Measurements from ENCODE around the gene FADS6. TPM values are rescaled to one million over a fixed set of nuclear protein-coding genes. Genes with fewer than 3 reads are reported as not detected.
A peak's percentile ranks its signal among the peaks of the same experiment; 100 is the strongest.

The FADS6 gene
- total and polyA plus RNA-seq, 3 donors from 2014 or later: 0.95 to 2.0 (median 1.4) TPM

- Histone ChIP-seq H3K4me1 (no peaks in the 10 kb centered on the region), H3K36me3 (ENCODE audit: low read depth, missing control alignments) (no peaks in the 10 kb centered on the region), H3K27me3 (no peaks in the 10 kb centered on the region), H3K9me3 (no peaks in the 10 kb centered on the region), H3K27ac (no peak overlapping the region), H3K4me3 (no peak overlapping the region)
- DNase-seq: no peak
- 69 to 73% methylated on average over 9 of the region's 9 CpGs for WGBS, 2 donors
- intact Hi-C loops (cut with DNase I; ENCODE audit: low total_unique reads): no loop called here
- TF ChIP-seq CTCF (IDR thresholded peaks at IDR 0.05) (no peak), POLR2A (IDR thresholded peaks at IDR 0.05) (no peak)
Measured at GRCh38 chr17:74848656-74849399, 44.6 kb downstream of the FADS6 start.

- no peaks in the 10 kb centered on the region for H3K9me3 ChIP-seq
- H3K4me3 ChIP-seq: no peak overlapping the region
- H3K27me3 ChIP-seq: no peaks in the 10 kb centered on the region
- no peak overlapping the region for H3K27ac ChIP-seq
- no peak for DNase-seq
- 94 to 95% methylated on average over 16 of the region's 16 CpGs for WGBS, 2 donors
- H3K4me1 ChIP-seq: peaks cover 8% of the 10 kb centered on the region
- no peaks in the 10 kb centered on the region for H3K36me3 ChIP-seq (ENCODE audit: low read depth, missing control alignments)
- intact Hi-C loops (cut with DNase I; ENCODE audit: low total_unique reads): no loop called here
- TF ChIP-seq POLR2A (IDR thresholded peaks at IDR 0.05) (no peak), CTCF (IDR thresholded peaks at IDR 0.05) (no peak)
Measured at GRCh38 chr17:74846621-74847020, 46.8 kb downstream of the FADS6 start.

DNA sequence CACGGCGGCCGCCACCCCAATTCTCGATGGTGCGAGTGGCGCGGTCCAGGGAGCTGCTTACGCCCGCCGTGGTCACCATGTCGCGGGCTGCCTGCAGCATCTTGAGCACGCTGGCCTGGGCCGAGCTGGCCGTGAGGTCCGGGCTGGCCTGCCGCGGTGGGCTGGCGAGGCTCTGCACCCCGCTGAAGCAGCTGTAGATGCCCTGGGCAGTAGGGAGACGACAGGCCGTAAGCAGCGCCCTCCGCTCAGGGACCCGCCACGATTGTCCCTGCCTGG, 50.1 kb downstream of the FADS6 start:
- no peak for DNase-seq
- intact Hi-C loops (cut with DNase I; ENCODE audit: low total_unique reads): no loop called here
- H3K9me3 ChIP-seq: no peaks in the 10 kb centered on the region
- peaks cover 20% of the 10 kb centered on the region for H3K4me1 ChIP-seq
- WGBS, 2 donors: 40 to 67% methylated on average over 8 to 14 of the region's 26 CpGs
- H3K36me3 ChIP-seq (ENCODE audit: low read depth, missing control alignments): no peaks in the 10 kb centered on the region
- no peak overlapping the region for H3K27ac ChIP-seq
- peak overlapping the region in 1 of 2 donors; percentile 18 for H3K4me3 ChIP-seq
- TF ChIP-seq POLR2A (IDR thresholded peaks at IDR 0.05) (no peak), CTCF (IDR thresholded peaks at IDR 0.05) (no peak)
- no peaks in the 10 kb centered on the region for H3K27me3 ChIP-seq

DNA sequence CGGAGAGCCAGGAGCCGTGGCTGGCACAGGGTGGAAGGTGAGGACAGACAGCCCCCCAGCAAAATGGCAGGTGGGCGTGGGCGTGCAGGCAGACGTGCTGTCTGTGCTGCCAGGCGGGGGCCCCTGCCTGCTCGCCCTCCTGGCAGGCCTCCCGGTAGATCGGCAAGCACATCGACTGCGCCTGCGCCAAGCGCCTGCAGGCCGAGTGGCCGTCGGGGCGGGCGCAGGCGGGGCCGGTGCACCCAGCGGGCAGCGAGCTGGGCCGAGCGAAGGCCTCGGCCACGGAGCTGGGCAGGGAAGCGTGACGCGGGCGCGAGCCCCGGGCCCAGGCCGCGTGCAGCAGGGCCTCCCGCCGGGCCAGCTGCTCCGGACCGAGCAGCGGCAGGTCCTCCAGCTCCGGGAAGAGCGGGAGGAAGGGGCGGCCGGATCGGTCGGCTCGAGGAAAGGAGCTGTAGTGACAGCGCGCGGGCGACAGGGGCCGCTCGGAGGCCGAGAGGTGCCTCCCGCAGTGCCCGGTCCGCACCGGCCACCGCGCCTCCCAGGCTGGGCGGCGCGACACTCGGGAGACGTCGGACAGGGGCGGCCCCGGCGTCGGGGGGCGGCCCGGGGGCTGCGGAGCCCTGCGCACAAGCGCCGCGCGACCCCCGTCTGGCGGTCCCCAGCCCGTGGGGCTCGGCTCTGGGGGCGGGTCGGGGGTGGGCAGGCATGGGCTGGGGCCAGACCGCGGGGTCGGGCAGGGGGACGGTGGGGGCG, 50.7 kb downstream of the FADS6 start:
- TF ChIP-seq CTCF (IDR thresholded peaks at IDR 0.05) (peak; percentile 34 to 45 (median 38)), POLR2A (IDR thresholded peaks at IDR 0.05) (no peak)
- H3K36me3 ChIP-seq (ENCODE audit: low read depth, missing control alignments): no peaks in the 10 kb centered on the region
- H3K4me1 ChIP-seq: peaks cover 20% of the 10 kb centered on the region
- intact Hi-C loops (cut with DNase I; ENCODE audit: low total_unique reads): no loop called here
- 16% methylated on average over 52 of the region's 88 CpGs; no CpG with 5 or more reads in 1 of the 2 donors for WGBS, 2 donors
- DNase-seq: peak; percentile 79
- H3K9me3 ChIP-seq: no peaks in the 10 kb centered on the region
- H3K27ac ChIP-seq: no peak overlapping the region
- peak overlapping the region; percentile 18 for H3K4me3 ChIP-seq
- H3K27me3 ChIP-seq: no peaks in the 10 kb centered on the region
